Measurements from ENCODE around the gene CARNS1. TPM values are rescaled to one million over a fixed set of nuclear protein-coding genes. Genes with fewer than 3 reads are reported as not detected.

CARNS1 gene
- total and polyA plus RNA-seq, 9 of the 15 experiments (the other 6 are each of a cell fraction or from before 2014, with no cell fraction given): 0.01 to 0.18 (median 0.06) TPM; not detected in 3

- no peak for TF ChIP-seq PBX2 (CRISPR knock-in tag; IDR thresholded peaks at IDR 0.05; ENCODE audit: low read depth)
- TF ChIP-seq PBX2 (tag; conservative IDR thresholded peaks at IDR 0.05; ENCODE audit: low read depth): no peak
- TF ChIP-seq ELF4 (CRISPR knock-in tag; IDR thresholded peaks at IDR 0.05): peak; percentile 86; the same call in 1 of the 2 replicates
- no peak for TF ChIP-seq KLF1 (tag; IDR thresholded peaks at IDR 0.05)
- no peak for TF ChIP-seq PHB2 (IDR thresholded peaks at IDR 0.05; ENCODE audit: low read depth)
- TF ChIP-seq, protein P1, sequence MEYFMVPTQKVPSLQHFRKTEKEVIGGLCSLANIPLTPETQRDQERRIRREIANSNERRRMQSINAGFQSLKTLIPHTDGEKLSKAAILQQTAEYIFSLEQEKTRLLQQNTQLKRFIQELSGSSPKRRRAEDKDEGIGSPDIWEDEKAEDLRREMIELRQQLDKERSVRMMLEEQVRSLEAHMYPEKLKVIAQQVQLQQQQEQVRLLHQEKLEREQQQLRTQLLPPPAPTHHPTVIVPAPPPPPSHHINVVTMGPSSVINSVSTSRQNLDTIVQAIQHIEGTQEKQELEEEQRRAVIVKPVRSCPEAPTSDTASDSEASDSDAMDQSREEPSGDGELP (CRISPR knock-in tag; IDR thresholded peaks at IDR 0.05; ENCODE audit: borderline replicate concordance): peak; percentile 46; the same call in 1 of the 2 replicates
- no peak for TF ChIP-seq SP2 (IDR thresholded peaks at IDR 0.05; ENCODE audit: extremely low read depth, low read depth, low read length, poor library complexity, severe bottlenecking)
- TF ChIP-seq SMARCE1 (IDR thresholded peaks at IDR 0.05): peak; percentile 29; the same call in 1 of the 2 replicates
- no peak for TF ChIP-seq NR2C1 (IDR thresholded peaks at IDR 0.05)
- TF ChIP-seq NR2C1 (tag; IDR thresholded peaks at IDR 0.05): no peak
- TF ChIP-seq CGGBP1 (CRISPR knock-in tag; IDR thresholded peaks at IDR 0.05): no peak
- no peak for TF ChIP-seq SIRT6 (IDR thresholded peaks at IDR 0.05; ENCODE audit: low read depth, low read length)
- no peak for TF ChIP-seq ZNF507 (tag; conservative IDR thresholded peaks at IDR 0.05)
- 0 out of 2 replicates have a peak, but pooled peaks have one; percentile 31 for TF ChIP-seq GABPB1 (CRISPR knock-in tag; IDR thresholded peaks at IDR 0.05)
- TF ChIP-seq, protein P2, sequence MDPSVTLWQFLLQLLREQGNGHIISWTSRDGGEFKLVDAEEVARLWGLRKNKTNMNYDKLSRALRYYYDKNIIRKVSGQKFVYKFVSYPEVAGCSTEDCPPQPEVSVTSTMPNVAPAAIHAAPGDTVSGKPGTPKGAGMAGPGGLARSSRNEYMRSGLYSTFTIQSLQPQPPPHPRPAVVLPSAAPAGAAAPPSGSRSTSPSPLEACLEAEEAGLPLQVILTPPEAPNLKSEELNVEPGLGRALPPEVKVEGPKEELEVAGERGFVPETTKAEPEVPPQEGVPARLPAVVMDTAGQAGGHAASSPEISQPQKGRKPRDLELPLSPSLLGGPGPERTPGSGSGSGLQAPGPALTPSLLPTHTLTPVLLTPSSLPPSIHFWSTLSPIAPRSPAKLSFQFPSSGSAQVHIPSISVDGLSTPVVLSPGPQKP (CRISPR knock-in tag; IDR thresholded peaks at IDR 0.05): no peak
- no peak for TF ChIP-seq MEF2A (IDR thresholded peaks at IDR 0.05; ENCODE audit: control insufficient read depth, low read depth, low read length)
- TF ChIP-seq FOXK1 (CRISPR knock-in tag; IDR thresholded peaks at IDR 0.05; ENCODE audit: borderline replicate concordance): no peak
- no peak for TF ChIP-seq LARP7 (IDR thresholded peaks at IDR 0.05)
- 0 out of 2 replicates have a peak, but pooled peaks have one; percentile 9 for TF ChIP-seq CXXC5 (CRISPR knock-in tag; IDR thresholded peaks at IDR 0.05)
- TF ChIP-seq, protein P3, sequence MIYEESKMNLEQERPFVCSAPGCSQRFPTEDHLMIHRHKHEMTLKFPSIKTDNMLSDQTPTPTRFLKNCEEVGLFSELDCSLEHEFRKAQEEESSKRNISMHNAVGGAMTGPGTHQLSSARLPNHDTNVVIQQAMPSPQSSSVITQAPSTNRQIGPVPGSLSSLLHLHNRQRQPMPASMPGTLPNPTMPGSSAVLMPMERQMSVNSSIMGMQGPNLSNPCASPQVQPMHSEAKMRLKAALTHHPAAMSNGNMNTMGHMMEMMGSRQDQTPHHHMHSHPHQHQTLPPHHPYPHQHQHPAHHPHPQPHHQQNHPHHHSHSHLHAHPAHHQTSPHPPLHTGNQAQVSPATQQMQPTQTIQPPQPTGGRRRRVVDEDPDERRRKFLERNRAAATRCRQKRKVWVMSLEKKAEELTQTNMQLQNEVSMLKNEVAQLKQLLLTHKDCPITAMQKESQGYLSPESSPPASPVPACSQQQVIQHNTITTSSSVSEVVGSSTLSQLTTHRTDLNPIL (CRISPR knock-in tag; IDR thresholded peaks at IDR 0.05): no peak
- no peak for TF ChIP-seq SREBF1 (IDR thresholded peaks at IDR 0.05; ENCODE audit: borderline replicate concordance, low read depth, low read length)
- no peak for TF ChIP-seq CHCHD3 (CRISPR knock-in tag; IDR thresholded peaks at IDR 0.05)
- no peak for TF ChIP-seq ZNF217 (CRISPR knock-in tag; IDR thresholded peaks at IDR 0.05)
- TF ChIP-seq SRSF9 (IDR thresholded peaks at IDR 0.05; ENCODE audit: borderline replicate concordance, low read depth, low read length): no peak
Measured at GRCh38 chr11:67371189-67371910, 44.1 kb upstream of the CARNS1 start (continued).

Data from K562 (cell line).